Stimulated activated CD4-positive, alpha-beta T cell treated with anti-CD3 and anti-CD28 coated beads, Interleukin-2, amount 100 ng/mL, for 4 hours (primary cell): Measurements from ENCODE around the gene RAET1G.
"Not testable (repeated sequence)": the region's sequence is repeated elsewhere in the genome, so short reads cannot be mapped to it uniquely, and the experiment has no call there.

Source experiments
- DNase-seq: peaks from one replicate; pipeline ENCODE4 v3.0.0-alpha.2; 2020; ENCODE audit warnings: low read depth

Gene RAET1G

GRCh38 chr6:149922642-149923326 lies at the start of gene RAET1G:
RAET1G (minus strand) TSS chr6:149923121; CDS start chr6:149923010, 111 bp downstream.
- peak; percentile 80 for DNase-seq

- no peak for DNase-seq
These were observed 46.7 kb upstream of the RAET1G start for GRCh38 chr6:149969635-149970034.

GRCh38 chr6:149968909-149969308 lies 46.0 kb upstream of the RAET1G start:
- DNase-seq: not testable (repeated sequence)

GRCh38 chr6:149967999-149968398 lies 45.1 kb upstream of the RAET1G start:
- DNase-seq: not testable (repeated sequence)

- no peak for DNase-seq
These were observed 44.7 kb upstream of the RAET1G start for GRCh38 chr6:149967591-149967990.

- not testable (repeated sequence) for DNase-seq
These were observed 43.4 kb upstream of the RAET1G start for GRCh38 chr6:149966319-149966718.

GRCh38 chr6:149965194-149966020 lies 42.5 kb upstream of the RAET1G start:
- no peak for DNase-seq

GRCh38 chr6:149964308-149965193 lies 41.6 kb upstream of the RAET1G start:
- DNase-seq: no peak

GRCh38 chr6:149963462-149964307 lies 40.8 kb upstream of the RAET1G start, which contains the start of gene ULBP1:
ULBP1 (plus strand) TSS chr6:149963943; CDS start chr6:149964050, 107 bp downstream.
- DNase-seq: peak; percentile 67

GRCh38 chr6:149963212-149963461 lies 40.2 kb upstream of the RAET1G start:
- DNase-seq: no peak

GRCh38 chr6:149962461-149963211 lies 39.7 kb upstream of the RAET1G start:
- no peak for DNase-seq

GRCh38 chr6:149961728-149962425 lies 39.0 kb upstream of the RAET1G start:
- peak; percentile 34 for DNase-seq

GRCh38 chr6:149960488-149960887 lies 37.6 kb upstream of the RAET1G start:
- DNase-seq: no peak

GRCh38 chr6:149959806-149960205 lies 36.9 kb upstream of the RAET1G start:
- not testable (repeated sequence) for DNase-seq

- not testable (repeated sequence) for DNase-seq
These were observed 35.2 kb upstream of the RAET1G start for GRCh38 chr6:149958124-149958523.

- not testable (repeated sequence) for DNase-seq
These were observed 32.9 kb upstream of the RAET1G start for GRCh38 chr6:149955654-149956317.

GRCh38 chr6:149954984-149955653 lies 32.2 kb upstream of the RAET1G start:
- DNase-seq: not testable (repeated sequence)

- not testable (repeated sequence) for DNase-seq
These were observed 31.5 kb upstream of the RAET1G start for GRCh38 chr6:149954328-149954983.
